HS-5 (cell line): ENCODE data around the gene MYO1B.
A peak's percentile ranks its signal among the peaks of the same experiment; 100 is the strongest.

Experiments used
- DNase-seq: peaks from one replicate; pipeline ENCODE4 v3.0.0-alpha.2; 2012; ENCODE audit warnings: low read depth

Gene MYO1B

DNA sequence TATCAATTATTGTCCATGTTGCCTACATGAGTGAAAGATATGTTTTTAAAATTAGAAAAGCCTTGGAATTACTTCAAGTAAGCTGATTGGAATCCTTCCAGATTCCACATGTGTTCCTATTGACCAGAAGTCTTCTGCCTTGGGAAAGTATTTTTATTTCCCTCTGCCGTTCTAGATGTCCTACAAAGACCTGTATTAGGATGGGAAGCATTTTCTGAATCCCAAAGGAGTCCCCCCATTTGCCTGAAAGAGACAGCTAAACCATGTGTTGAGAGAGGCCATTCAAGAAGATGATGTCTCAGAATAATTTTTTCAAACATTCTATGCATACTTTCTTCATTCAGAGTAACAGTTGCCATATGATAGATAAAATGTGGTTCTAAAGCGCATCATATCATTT is 19.0 kb upstream of the MYO1B start:
- no peak for DNase-seq

- DNase-seq = no peak
These were observed 16.9 kb upstream of the MYO1B start for GRCh38 chr2:191228333-191228732.

- no peak for DNase-seq
These were observed 16.3 kb upstream of the MYO1B start for GRCh38 chr2:191228861-191229260.

- peak; percentile 87 for DNase-seq
These were observed 15.0 kb upstream of the MYO1B start for GRCh38 chr2:191230174-191230573.

GRCh38 chr2:191231995-191232394 is 13.2 kb upstream of the MYO1B start:
- no peak for DNase-seq

- DNase-seq = no peak
These were observed 11.7 kb upstream of the MYO1B start for GRCh38 chr2:191233533-191233932.

DNA sequence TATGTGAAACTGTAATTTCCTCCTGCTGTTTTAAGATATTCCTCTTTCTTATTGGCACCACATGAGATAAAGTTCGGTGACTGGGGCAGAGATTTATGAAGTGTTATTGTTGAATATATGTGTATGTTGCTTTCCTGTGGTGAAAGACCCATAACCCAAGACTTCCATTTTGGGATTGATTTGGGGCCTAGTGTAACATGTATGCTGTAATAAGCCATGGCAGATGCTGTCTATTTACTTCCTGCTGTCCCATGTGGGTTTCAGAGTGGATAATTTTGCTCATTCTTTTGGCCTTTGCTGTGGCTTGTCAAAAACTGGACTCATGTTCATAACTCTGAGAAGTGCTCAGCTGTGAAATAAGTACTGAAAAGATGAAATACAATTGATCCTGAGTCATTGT is 10.8 kb upstream of the MYO1B start:
- no peak for DNase-seq

DNA sequence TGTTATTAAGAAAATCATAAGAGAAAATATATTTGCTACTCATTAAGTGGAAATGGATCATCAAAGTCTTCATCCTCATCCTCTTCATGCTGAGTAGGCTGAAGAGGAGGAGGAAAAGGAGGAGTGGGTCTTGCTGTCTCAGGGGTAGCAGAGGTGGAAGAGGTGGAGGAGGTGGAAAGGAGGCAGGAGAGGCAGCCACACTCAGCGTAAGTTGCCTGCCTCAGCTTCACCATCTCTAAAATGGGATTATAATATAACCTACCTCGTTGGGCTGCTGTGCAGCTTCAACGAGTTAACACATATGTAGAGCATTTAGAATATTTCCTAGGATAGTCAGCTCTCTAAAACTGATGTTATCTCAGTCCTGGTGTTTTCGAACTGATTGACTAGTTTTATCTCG is 4.3 kb upstream of the MYO1B start:
- DNase-seq = no peak

DNA sequence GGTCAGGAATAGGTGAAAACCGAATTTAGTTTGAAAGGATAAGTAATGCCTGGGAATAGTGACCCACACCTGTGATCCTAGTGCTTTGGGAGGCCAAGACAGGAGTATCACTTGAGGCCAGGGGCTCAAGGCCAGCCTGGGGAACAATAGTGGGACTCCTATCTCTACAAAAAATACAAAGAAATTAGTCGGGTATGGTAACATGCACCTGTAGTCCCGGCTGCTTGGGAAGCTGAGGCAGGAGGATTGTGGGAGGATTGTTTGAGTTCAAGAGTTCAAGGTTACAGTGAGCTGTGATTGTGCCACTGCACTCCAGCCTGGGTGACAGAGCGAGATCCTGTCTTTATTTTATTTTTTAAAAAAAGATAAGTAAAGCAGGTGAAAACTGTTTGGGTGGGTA is 3.8 kb upstream of the MYO1B start:
- no peak for DNase-seq

DNA sequence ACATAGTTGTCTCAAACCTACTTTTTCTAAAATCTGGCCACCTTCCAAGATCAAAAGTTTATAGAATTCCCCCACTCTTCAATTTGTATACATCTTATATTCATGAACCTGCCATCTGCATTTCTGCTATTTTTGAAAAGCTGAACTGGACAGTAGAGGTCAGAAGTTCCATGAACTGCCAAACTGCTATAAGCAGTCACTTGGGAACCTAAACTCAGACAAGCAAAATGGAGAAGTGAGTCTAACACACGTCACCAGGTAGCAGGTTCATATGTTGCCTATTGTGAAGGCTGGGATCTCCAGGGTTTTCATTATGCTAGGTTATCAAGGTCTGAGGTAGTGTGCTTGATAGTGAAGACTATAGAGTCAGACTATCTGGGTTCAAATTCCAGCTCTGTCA is 2.0 kb upstream of the MYO1B start:
- DNase-seq = no peak

- DNase-seq = no peak
These were observed 854 bp upstream of the MYO1B start for GRCh38 chr2:191244350-191244749.

- no peak for DNase-seq
These were observed 796 bp downstream of the MYO1B start for GRCh38 chr2:191245869-191246531.

- DNase-seq = no peak
These were observed 1.7 kb downstream of the MYO1B start for GRCh38 chr2:191246820-191247380.

GRCh38 chr2:191247381-191248057 is 2.3 kb downstream of the MYO1B start:
- peak; percentile 90 for DNase-seq

DNA sequence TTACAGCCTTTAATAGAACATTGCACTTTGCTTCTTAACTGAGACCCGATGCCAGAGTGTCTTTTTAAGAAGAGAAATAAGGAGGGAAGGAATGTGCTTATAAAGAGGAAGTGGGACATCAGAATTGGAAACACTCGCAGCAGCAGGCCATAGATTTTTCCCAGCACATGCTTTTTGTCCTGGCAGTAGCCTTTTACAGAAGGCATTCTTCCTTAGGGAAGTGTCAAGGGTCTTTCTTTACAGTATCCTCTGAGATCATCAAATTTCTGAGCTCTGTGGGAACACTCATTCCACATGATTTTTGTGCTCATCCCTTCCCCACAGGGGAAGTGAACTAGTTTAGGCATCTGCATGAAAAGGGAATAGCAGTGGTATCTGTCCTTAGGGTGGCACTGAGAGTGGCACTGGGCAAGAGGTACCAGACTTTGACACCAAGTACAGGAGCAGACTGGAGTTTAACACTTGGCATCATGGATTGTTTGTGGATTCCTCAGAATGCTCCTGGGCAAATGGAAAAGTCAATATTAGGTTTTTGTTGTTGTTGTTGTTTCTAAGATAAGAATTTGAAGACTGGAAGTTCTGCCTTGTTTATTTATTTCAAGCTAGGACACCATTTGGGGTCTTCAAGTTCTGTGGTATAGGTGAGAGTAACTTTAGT is 4.1 kb downstream of the MYO1B start:
- no peak for DNase-seq

- no peak for DNase-seq
These were observed 5.2 kb downstream of the MYO1B start for GRCh38 chr2:191250400-191250799.

- no peak for DNase-seq
These were observed 5.8 kb downstream of the MYO1B start for GRCh38 chr2:191250986-191251385.

- no peak for DNase-seq
These were observed 7.5 kb downstream of the MYO1B start for GRCh38 chr2:191252699-191253098.

DNA sequence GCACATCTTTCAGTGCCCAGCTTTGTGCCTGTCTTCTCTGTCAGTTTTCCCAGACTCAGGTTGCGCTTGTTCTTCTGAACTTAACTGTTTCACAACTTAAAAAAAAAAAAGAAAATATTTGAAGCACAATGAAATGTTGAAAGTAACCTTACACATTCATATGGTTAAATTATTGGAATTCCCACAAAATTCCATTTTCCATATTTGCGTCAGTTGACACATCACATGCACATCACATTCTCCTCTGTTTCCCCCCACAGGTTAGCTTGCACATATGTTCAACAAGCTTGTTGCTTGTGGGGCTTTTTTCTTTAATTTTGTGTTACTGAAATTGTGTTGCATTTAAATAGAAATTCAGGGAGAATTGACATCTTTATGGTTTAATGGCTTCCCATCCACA is 8.3 kb downstream of the MYO1B start:
- DNase-seq = no peak

DNA sequence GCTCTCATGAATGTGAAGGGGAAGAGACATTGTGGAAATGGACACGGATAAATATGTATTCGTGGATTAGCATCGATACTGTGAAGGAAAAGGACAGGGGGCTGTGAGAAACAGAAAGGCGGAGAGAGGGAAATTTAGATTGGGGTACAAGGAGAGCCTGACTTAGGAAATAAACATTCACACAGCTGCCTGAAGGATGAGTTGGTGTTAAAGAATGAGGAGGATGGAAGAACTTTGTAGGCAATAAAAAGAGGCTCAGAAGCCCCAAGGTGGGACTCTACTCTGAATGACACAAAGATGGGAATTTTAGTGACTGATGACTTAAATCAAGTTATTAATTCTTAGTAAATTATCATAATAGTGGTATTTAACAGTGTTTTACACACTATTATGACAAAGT is 10.1 kb downstream of the MYO1B start:
- no peak for DNase-seq

DNA sequence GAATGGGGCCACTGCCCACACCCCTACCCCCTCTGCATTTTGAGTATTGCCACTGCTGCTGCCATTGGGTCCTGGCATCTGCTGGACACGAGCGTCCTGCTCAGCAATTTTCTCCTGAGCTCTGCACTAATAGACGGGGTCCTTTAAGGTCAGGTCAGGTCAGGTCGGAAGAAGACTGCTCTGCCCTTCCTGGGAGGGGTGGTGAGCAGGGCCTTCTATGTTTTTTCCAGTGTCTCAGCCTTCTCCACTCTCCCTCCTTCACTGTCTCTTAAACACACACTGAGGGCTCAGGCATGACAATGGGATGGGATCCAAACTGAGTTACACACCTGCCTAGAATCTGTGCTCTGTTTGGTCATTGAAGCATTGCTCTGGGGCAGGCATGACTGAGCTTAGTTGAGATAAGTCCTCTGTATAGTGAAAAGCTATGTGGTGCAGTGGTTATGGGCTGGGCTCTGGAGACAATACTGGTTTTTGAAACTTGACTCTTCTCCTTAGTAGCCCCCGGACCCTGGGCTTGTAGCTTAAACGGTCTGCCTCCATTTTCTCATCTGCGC is 10.6 kb downstream of the MYO1B start:
- no peak for DNase-seq

DNA sequence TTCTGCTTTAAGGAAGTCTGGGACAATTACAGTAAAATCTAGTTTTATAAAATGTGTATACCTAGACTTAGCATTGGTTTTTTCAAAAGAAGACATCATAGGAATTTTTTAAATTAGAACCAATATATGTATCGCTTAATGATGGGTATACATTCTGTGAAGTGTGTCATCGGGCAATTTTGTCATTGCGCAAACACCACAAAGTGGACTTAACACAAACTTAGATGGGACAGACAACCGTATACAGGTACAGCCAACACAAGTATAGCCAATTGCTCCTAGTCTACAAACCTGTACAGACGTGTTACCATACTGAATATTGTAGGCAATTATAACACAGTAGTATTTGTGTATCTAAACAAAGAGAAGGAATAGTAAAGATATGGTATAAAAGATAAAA is 12.7 kb downstream of the MYO1B start:
- no peak for DNase-seq

GRCh38 chr2:191258996-191259395 is 13.8 kb downstream of the MYO1B start:
- no peak for DNase-seq
